Measurements from ENCODE around the gene PTGER1.

Gene PTGER1

DNA sequence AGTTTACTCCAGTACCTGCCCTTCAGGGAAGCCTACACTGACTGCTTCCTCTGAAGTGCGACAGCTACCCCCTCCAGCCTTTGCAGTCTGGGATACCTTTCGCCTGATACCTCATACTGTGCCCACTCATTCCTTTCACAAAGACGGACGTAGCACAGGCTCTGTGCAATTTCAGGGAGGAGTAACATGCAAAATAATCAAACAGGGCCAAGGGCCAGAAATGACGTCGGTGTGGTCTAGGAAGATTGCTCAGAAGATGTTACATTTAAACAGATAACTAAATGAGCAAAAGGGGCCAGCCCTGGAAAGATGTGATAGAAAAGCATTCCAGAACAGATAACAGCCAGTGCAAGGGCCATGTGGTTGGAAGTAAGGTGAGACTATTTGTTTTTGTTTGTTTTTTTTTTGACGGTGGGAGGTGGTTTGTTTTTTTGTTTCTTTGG lies 49.4 kb downstream of the PTGER1 start:
- no peak for DNase-seq
- Histone ChIP-seq H3K9me3 (ENCODE audit: control extremely low read depth in 1 of 5, control insufficient read depth in 4 of 5, insufficient read depth in 2 of 5, low read depth in 1 of 5, low read length in 4 of 5) (no peaks in the 10 kb centered on the region), H3K27me3 (replicated peaks in 2 of 5; ENCODE audit: control insufficient read depth in 4 of 5, insufficient read depth in 5 of 5, low read length in 4 of 5) (no peaks in the 10 kb centered on the region), H3K4me1 (ENCODE audit: control extremely low read depth in 1 of 4, control insufficient read depth in 4 of 4, insufficient read depth in 4 of 4, low read length in 3 of 4) (peaks cover 0 to 3% (median 1%) of the 10 kb centered on the region in 4 experiments), H3K27ac (ENCODE audit: insufficient read depth in 1 of 2, low read depth in 1 of 2, low read length in 2 of 2, poor library complexity in 1 of 2, severe bottlenecking in 2 of 2) (no peak overlapping the region), H3K4me3 (ENCODE audit: control insufficient read depth in 1 of 7, extremely low read depth in 1 of 7, insufficient read depth in 4 of 7, low read depth in 2 of 7, low read length in 6 of 7) (no peak overlapping the region), H3K36me3 (ENCODE audit: control insufficient read depth in 4 of 4, insufficient read depth in 4 of 4, low read length in 3 of 4) (no peaks in the 10 kb centered on the region)
- CTCF ChIA-PET = interaction anchor here (1.0 kb wide), 1 partner anchor 56 kb away, joined by 3 read pairs; no protein-coding TSS in a partner anchor
- POLR2A ChIA-PET = no interaction called here
- 92% methylated on average over 5 of the region's 7 CpGs for WGBS (ENCODE audit: insufficient coverage)

Measured in common myeloid progenitor, CD34-positive (primary cell).